Liver (tissue), 9 donors: Measurements from ENCODE around the gene CCIN. TPM values are rescaled to one million over a fixed set of nuclear protein-coding genes. Genes with fewer than 3 reads are reported as not detected.

Experiments
- DNase-seq: peaks from one replicate; pipeline ENCODE4 v3.0.0-alpha.2; 2017; ENCODE audit warnings: low spot score
- H3K27ac ChIP-seq, 2 donors: one replicate each; pipeline ENCODE4 v1.7.0; 2013; ENCODE audit warnings: inconsistent platforms in 2 of 2, low read length in 2 of 2, control low read depth in 1 of 2, low read depth in 1 of 2, mild to moderate bottlenecking in 1 of 2
- H3K27me3 ChIP-seq, 4 donors: one replicate each; pipeline versions ENCODE4 v1.6.1 to v1.7.0; 2013; ENCODE audit warnings: low read length in 3 of 4, inconsistent platforms in 1 of 4, mild to moderate bottlenecking in 1 of 4, moderate library complexity in 1 of 4; ENCODE audit not compliant: control insufficient read depth in 4 of 4, insufficient read depth in 4 of 4
- H3K36me3 ChIP-seq, 4 donors: one replicate each; pipeline versions ENCODE4 v1.6.1 to v1.7.0; 2013; ENCODE audit warnings: low read length in 3 of 4, mild to moderate bottlenecking in 3 of 4, low read depth in 1 of 4, moderate library complexity in 1 of 4; ENCODE audit not compliant: control insufficient read depth in 4 of 4, insufficient read depth in 3 of 4
- H3K4me1 ChIP-seq, 4 donors: one replicate each; pipeline versions ENCODE4 v1.6.1 to v1.7.0; 2013; ENCODE audit warnings: low read length in 3 of 4, mild to moderate bottlenecking in 3 of 4, moderate library complexity in 1 of 4; ENCODE audit not compliant: control insufficient read depth in 4 of 4, insufficient read depth in 4 of 4
- H3K4me3 ChIP-seq, 3 donors: one replicate each; pipeline versions ENCODE4 v1.6.1 to v1.7.0; 2013; ENCODE audit warnings: low read length in 3 of 3, control low read depth in 1 of 3, low read depth in 1 of 3, mild to moderate bottlenecking in 1 of 3
- H3K9ac ChIP-seq, 2 donors: one replicate each; pipeline ENCODE4 v1.7.0; 2013; ENCODE audit warnings: low read length in 2 of 2, mild to moderate bottlenecking in 2 of 2, moderate library complexity in 2 of 2, control low read depth in 1 of 2, low read depth in 1 of 2
- H3K9me3 ChIP-seq, 4 donors: one replicate each; pipeline versions ENCODE4 v1.6.1 to v1.7.0; 2013; ENCODE audit warnings: low read length in 3 of 4; ENCODE audit not compliant: control insufficient read depth in 4 of 4
- ATF3 ChIP-seq: IDR thresholded peaks from 2 replicates; pipeline ENCODE4 v1.6.1; 2016; ENCODE audit warnings: antibody characterized with exemption
- CTCF ChIP-seq: fragments of 150-350 bp; IDR thresholded peaks from 2 replicates; pipeline ENCODE4 v1.5.1; 2017; ENCODE audit warnings: improper control_type of control experiment, low read depth, low read length; ENCODE audit not compliant: missing input control
- EGR1 ChIP-seq, 2 donors: IDR thresholded peaks; 2 replicates each; pipeline ENCODE4 v1.6.1; 2016 to 2018; ENCODE audit warnings: antibody characterized with exemption in 2 of 2, low read depth in 2 of 2
- FOXA1 ChIP-seq: IDR thresholded peaks from 2 replicates; pipeline ENCODE4 v1.6.1; 2016; ENCODE audit warnings: antibody characterized with exemption
- GABPA ChIP-seq, 2 donors: IDR thresholded peaks in 1 of 2; conservative IDR thresholded peaks in 1 of 2; 2 replicates each; pipeline ENCODE4 v1.6.1; 2016; ENCODE audit warnings: antibody characterized with exemption in 2 of 2, mild to moderate bottlenecking in 1 of 2, moderate library complexity in 1 of 2
- HNF4A ChIP-seq, 2 donors: conservative IDR thresholded peaks; 2 replicates each; pipeline ENCODE4 v1.6.1; 2016; ENCODE audit warnings: antibody characterized with exemption in 2 of 2, mild to moderate bottlenecking in 2 of 2
- HNF4G ChIP-seq: IDR thresholded peaks from 2 replicates; pipeline ENCODE4 v1.6.1; 2016; ENCODE audit warnings: antibody characterized with exemption
- MAX ChIP-seq: IDR thresholded peaks from 2 replicates; pipeline ENCODE4 v1.6.1; 2016; ENCODE audit warnings: antibody characterized with exemption
- RAD21 ChIP-seq, 2 donors: IDR thresholded peaks; 2 replicates each; pipeline ENCODE4 v1.6.1; 2016; ENCODE audit warnings: antibody characterized with exemption in 2 of 2, mild to moderate bottlenecking in 2 of 2
- REST ChIP-seq: IDR thresholded peaks from 2 replicates; pipeline ENCODE4 v1.6.1; 2016; ENCODE audit warnings: antibody characterized with exemption, mild to moderate bottlenecking
- RXRA ChIP-seq, 2 donors: IDR thresholded peaks; 2 replicates each; pipeline ENCODE4 v1.6.1; 2017 to 2018; ENCODE audit warnings: antibody characterized with exemption in 2 of 2, mild to moderate bottlenecking in 1 of 2
- YY1 ChIP-seq: IDR thresholded peaks from 2 replicates; pipeline ENCODE4 v1.6.1; 2016; ENCODE audit warnings: antibody characterized with exemption, mild to moderate bottlenecking
- ZBTB33 ChIP-seq: IDR thresholded peaks from 2 replicates; pipeline ENCODE4 v1.6.1; 2016; ENCODE audit warnings: antibody characterized with exemption
- WGBS: extraction: QIAGEN DNeasy Blood & Tissue Kit; methylation state at CpG from one replicate; pipeline ENCODE4 v1.1.7; 2013; 5-methylcytosine and 5-hydroxymethylcytosine counted together
- polyA plus RNA-seq, 2 donors: library from polyadenylated mRNA; stranded (reverse) in 1 of 2; unstranded in 1 of 2; fragments of 200-250 nt in 1 of 2; fragments of >200 nt in 1 of 2; fragmentation: Nextera tagmentation in 1 of 2; extraction: Ambion mirVana in 1 of 2; gene quantifications; one replicate each; pipeline versions ENCODE4 v1.2.1 to v1.2.3, GENCODE V29; 2013 to 2015
- total RNA-seq, 2 donors: library from RNA; depleted of rRNA; stranded (reverse); fragments of >200 nt; gene quantifications; one replicate each; pipeline ENCODE4 v1.2.3, GENCODE V29; 2014
- donor health status: healthy.
- donor health status: healthy.
- donor health status: healthy.
- donor health status: healthy.
- donor health status: healthy.

Gene CCIN
- total and polyA plus RNA-seq, 4 donors = not detected

- no peak overlapping the region for H3K9ac ChIP-seq
- no peaks in the 10 kb centered on the region for H3K36me3 ChIP-seq
- 96% methylated on average over 5 of the region's 5 CpGs for WGBS
- DNase-seq = no peak
- H3K4me3 ChIP-seq = no peak overlapping the region
- TF ChIP-seq MAX (no peak), FOXA1 (no peak), HNF4A (conservative IDR thresholded peaks at IDR 0.05) (no peak), YY1 (no peak), CTCF (no peak), ZBTB33 (no peak), HNF4G (no peak), EGR1 (IDR thresholded peaks at IDR 0.05; ENCODE audit: low read depth in 2 of 2) (no peak), RAD21 (IDR thresholded peaks at IDR 0.05) (no peak), RXRA (IDR thresholded peaks at IDR 0.05) (no peak), GABPA (IDR thresholded peaks at IDR 0.05 in 1 of 2, conservative IDR thresholded peaks at IDR 0.05 in 1 of 2) (no peak), REST (no peak), ATF3 (no peak)
- no peaks in the 10 kb centered on the region for H3K27me3 ChIP-seq
- peaks cover 10 to 35% (median 21%) of the 10 kb centered on the region in 4 donors for H3K4me1 ChIP-seq
- H3K9me3 ChIP-seq = no peaks in the 10 kb centered on the region
- H3K27ac ChIP-seq = no peak overlapping the region
Measured at GRCh38 chr9:36138901-36139300, 30.3 kb upstream of the CCIN start.
